HG02840 (cell line): Measurements from ENCODE around the gene INPP5A.

Experiments
- ATAC-seq: cut with Tn5 transposase; IDR thresholded peaks from one replicate; pipeline ENCODE4 v1.9.1; 2021; ENCODE audit warnings: mild to moderate bottlenecking, moderate library complexity, moderate number of reproducible peaks; ENCODE audit not compliant: unreplicated experiment, low FRiP score

Gene INPP5A

DNA sequence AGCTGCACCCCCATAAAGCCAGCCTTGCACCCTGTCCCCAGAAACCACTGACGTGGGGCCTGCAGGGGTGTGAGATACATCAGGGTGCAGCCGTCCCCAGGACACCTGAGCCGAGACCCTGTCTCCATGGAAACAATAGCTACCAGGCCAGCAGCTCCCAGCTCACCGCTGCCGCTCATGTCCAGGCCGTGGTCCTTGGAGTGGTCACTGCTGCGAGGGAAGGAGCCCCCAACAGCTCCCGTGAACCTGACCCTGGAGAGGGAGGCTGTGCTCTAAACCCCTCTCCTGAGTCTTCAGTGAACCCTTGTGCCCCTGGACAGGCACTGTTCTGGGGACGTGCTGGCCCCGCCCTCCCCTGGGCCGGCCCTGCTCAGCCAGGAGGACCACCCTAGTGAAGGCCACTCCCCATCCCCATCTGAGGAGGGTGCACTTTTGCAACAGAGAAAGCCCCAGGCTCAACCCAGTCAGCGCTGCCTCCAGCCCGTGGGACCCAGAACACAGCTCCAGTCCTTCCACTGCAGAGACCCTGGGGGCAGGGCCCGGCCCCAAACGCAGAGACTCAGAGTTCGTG lies 19.6 kb upstream of the INPP5A start:
- ATAC-seq: no peak

DNA sequence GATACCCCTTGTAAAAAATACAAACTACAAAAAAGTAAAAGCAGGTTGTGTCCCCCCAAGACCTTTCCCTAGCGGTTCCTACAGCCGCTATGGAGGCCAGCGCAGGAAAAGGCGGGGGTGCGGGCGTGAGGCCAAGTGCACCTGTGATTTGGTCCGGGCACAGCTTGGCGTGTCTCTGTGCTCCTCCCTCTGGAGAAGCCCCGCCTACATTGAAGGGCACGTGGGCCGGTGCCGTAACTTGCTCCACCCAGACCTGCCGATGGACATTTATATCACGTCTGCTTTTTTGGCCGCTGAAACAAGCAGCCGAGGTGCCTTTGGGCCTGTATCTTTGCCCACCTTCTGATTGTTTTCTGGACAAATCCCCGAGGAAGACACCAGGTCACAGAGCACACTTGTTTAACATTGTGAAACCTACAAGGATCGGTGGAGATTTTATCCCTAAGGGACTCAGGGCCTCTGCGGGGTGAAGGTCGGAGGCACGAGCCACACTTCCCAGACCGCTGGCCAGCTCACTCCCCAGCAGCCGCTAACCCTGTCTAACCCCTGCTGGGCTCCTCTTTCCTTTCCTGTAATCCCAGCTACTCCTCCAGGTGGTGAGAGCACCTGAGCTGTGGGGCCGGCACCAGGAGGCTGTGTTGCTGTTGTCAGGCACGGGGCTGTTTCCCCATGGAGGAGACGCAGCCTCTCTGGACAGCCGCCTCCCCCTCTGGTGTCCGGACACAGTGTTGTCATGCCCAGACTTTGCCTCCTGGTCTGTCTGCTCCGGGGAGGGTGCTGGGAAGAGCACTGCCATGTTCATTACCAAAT lies 18.8 kb upstream of the INPP5A start:
- no peak for ATAC-seq

DNA sequence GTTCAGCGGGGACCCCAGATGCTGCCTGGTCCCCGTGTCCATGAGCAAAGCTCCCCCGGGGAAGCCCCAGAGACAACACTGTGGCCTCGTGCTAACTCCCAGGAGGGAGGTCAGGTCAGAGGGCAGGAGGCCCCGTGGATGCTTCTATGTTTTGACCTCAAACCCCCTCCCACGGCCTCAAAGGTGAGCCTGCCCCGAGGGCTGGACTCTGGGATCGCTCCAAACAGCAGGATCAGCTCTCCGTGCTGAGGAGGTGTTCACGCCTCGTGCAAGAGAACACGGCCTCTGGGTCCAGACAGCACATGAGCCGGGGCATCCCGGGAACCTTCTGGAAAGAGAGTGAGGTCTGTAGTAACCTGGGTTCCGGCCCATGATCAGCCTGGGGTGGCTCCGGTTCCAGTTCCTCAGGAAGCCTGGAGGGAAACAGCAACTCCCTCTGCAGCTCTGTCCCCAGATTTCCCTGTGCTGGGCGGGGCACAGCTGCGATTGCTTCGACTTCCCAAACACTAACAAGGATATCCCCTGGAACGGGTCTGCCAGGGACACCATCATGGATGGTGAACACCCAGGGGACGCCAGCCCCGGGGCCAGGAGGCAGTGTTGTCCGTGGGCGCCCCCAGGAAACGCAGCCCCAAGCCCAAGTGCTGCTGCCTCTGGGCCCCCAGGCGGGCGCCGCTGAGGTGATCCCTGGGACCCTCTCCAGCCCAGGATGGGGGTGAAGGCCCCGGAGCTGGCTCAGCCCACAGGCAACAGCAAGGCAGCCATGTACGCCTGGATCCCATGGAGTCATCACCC lies 18.0 kb upstream of the INPP5A start:
- ATAC-seq: no peak

DNA sequence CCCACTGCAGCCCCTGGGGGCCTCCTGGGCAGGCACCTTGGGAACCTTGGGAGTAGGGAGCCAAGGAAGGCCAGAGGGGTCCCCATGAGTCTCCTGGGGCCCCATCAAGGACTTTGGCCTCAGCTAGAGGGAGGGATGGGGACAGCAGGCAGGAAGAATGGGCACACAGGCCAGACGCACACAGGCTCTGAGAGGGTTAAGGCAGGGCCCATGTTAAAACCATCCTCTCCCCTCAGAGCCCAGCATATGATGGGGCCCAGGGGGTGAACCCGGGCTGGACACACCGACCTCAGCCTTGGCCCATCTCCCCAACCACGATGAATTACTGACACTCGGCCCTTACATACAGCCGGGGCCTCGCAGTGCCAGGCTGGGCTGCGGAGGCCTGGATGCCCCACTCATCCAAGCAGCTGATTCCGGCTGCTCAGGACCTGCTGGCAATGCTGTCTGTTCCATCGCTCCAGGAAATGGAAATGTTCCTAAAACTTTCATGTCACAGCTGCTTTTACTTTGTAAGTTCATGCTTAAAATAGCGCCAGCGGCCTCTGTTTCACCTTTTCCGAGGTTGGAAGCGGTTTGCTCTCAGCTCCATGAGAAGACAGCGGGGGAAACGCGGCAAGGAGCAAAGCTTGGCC lies 17.3 kb upstream of the INPP5A start:
- ATAC-seq: no peak

DNA sequence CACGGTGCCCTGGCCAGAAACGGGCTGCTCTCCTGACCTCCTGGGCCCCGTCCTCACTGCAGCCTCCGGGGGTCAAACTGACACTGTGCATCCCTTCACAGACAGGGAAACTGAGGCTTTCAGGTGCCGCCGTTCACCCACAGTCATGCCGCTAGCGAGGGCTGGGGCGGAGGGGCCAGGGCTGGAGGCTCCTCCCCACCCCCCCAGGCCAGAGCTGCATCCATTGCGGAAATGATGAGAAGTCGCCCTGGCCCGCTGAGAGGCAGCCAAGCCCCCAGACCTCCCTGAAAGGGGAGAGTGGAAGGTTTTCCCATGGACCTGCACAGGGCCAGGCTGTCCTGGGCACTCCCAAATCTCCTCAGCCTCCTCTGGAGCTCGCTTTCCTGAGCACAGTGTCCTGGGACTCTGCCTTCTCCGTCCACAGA lies 16.5 kb upstream of the INPP5A start:
- no peak for ATAC-seq

DNA sequence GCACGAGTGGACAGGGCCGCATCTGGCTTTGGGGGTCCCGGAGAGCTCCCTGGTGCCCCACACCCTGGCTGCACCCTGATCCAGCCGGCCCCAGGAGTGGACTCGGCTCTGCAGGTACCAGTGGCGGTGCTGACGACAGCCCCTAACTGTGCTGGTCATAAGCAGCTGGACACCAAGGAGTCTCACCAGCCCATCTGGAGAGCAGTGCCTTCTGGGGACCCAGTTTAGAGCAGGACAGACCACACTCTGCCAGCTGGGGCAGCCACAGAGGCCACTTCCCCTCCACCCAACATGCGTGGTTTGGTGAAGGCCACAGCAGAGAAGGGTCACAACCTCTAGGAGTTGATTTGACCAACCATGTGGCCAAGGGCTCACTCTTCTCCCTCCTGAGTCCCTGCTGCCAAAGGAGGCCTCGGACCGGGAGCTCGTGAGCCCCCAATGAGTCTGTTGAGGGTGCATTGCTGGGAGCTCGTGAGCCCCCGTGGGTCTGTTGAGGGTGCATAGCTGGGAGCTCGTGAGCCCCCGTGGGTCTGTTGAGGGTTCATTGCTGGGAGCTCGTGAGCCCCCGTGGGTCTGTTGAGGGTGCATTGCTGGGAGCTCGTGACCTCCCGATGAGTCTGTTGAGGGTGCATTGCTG lies 16.0 kb upstream of the INPP5A start:
- ATAC-seq: no peak

DNA sequence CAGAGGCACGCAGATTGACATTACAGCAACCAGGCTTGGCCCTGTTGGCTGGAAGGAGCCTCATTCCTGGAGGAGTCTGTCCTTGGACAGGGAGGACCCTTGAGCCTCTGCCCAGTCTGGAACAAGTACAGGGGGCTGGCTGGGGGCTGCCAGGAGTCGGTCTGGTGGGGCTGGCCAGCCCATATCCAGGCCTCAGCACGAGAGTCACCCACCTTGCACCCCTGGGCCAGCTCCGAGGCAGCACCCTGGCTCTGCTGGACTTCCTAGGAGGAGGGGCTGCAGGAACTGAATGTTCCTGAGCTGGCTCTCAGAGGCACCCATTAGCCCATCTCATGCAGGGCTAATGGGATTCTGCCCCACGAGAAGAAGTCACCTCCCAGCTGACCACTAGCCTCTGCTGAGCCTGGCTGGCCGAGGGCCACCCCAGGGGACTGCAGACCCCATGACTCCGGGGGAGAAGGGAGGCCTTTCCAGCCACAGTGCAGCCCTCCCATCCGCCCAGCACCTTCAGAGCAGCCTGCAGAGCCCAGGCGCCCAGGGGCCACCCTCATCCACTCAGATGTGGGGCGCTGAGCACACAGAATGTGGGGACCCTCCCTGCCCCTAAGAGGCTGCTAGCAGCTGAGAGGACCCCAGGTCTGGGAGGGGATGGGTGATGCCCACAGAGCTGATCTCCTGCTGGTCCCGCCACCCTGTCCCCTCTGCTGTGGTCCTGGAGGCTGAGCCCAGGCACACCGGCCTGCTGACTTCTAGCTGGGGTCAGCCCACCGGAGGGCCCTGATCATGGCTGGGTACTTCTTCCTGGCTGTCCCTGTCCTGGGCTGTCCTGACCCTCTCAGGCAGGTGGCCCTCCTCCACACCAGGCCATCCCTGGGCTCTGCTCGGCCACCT lies 14.8 kb upstream of the INPP5A start:
- ATAC-seq: no peak

DNA sequence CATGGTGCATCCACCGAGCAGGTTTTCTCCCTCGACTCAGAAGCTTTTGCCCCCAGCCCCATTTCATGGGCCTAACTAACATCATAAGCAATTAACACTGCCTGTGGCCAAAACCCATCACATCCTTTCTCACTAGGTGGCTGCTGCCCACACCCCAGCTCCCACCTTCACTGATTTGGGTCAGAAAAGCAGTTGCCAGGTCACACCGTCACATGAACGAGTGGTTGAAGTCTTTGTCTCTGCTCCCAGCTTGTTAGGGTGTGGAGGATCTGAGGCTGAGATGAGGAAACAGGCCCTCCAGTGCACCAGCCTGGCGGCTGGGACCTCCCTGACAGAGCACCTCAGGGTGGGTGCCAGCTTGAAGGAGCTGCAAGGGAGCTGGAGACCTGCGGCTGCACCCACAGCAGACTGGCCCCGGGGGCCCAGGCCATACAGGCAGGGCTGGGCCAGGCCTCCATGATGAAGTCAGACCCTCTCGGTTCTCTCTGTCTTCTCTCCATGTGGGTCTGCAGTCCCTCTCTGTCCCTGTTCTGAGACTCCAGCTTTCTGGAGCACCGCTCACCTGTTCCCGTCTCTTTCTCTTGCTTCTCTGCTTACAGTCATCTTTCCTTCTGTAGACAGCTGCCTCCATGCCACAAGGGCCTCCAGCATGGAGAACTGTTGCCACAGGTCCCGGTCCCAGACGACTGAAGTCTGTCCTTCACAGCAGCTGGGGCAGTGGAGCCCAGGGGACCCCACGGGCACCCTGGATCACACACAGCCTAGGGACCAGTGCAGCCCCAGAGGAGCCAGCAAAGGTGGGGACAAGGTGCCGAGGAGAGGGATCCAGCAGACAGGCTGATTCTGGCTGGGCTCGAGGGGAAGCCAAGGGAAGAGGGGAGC lies 13.8 kb upstream of the INPP5A start:
- ATAC-seq: no peak

DNA sequence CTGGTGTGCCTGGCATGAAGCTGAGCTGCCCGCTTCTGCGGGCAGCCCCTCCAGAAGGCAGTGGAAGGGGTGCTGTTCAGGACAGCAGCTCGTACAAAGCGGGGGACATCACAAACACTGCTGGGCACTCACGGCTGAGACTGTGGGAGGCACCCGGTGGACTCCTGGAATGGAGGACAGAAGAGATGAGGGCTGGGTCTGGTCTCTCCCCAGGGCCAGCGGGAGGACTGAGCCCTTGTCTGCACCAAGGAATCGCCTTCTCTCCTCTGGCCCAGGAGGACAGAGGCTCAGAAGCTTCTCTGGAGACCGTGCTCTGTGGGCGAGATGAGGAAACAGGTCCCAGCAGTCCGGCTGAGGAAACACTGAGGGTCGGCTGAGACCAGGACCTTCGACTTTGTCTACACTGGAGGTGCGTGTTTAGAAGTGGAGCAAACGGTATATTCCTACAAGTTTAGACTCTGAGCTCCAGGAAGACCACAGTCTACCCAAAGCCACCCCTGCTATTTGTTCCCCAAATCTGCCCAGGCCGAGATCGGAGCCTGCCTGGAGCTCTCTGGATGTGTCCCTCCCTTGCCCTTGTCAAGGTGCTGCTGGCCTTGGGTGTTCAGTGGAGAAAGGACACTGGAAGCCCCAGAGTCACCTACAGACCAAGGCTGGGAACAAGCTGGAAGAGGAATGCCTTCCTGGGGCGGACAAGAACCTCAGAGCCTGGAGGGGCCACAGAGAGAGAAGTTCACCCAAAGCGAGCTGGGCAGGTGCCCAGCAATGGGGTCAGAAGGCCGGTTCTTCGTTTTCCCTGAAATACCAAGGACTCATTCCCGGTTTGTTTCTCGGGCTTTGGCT lies 12.9 kb upstream of the INPP5A start:
- ATAC-seq: no peak

DNA sequence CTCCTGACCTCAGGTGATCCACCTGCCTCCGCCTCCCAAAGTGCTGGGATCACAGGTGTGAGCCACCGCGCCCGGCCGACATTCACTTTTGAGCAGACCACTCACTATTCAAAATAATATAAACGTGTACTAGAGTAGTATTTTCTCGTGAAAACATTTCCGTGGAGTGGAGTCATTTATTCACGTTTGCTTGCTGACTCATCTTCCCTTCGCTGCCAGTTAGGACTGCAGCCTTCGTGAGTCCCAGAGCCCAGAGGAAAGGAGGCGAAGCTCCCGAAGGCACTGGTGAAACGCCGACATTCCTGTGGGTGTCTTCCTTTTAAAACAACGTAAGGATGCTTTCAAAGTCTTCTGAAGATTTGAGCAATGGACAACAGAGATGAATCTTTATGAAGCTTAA lies 10.9 kb upstream of the INPP5A start:
- no peak for ATAC-seq

DNA sequence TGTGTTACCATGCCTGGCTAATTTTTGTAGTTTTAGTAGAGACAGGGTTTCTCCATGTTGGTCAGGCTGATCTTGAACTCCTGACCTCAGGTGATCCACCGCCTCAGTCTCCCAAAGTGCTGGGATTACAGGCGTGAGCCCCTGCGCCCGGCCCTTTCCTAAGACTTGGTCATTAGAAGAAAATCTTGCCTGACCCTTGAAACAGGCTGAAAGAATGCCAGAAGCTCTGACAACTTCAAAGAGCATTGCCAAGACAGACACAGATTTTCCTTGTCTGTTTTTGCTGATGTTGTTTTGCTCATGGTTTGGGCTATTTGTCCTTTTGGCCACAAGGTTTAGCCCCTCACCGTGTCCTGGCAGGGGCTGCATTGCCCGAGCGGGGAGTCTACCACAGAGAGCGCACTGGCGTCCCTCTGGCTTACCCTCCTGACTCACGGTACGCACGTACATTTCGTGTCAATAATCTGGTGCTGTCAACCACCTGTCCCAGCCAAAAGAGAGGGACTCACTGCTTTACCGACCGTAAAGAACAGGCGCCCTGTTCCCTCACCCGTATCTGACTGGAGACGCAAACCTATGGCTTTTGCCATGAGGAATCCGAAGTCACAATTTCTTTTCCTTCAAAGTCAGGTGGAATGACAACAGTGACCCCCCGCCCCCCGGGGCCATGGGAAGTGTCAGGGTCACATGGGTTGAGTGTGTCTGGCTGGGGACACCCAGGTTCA lies 10.1 kb upstream of the INPP5A start:
- no peak for ATAC-seq

DNA sequence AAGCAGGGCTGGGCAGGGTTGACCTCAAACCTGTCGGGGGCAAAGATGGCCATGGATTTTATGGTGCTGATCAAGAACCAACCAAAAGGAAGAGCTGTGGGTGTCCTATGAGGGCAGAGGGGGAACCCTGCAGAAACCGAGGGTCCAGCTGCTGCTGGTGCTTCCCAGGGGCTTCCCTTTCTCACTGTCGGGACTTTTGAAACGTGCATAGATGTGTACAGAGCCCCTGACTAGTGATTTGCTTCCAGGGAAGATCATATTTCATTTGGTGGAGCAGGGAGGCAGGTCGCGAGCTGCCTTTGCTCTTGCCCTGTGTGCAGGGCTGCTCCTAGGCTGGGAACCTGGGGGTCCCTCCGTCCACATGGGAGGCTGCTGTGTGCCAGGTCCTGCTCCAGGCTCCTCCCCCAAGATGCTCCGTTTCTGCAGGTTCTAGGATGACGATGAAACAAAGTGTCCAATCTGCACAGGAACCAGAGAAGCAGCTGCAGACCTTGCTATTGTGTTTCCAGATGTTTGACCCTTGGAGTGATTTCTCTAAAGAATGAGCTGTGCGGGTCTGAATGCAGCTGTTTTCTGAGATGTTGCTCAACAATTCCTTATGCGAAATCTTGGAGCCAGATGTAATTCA lies 9.4 kb upstream of the INPP5A start:
- no peak for ATAC-seq

DNA sequence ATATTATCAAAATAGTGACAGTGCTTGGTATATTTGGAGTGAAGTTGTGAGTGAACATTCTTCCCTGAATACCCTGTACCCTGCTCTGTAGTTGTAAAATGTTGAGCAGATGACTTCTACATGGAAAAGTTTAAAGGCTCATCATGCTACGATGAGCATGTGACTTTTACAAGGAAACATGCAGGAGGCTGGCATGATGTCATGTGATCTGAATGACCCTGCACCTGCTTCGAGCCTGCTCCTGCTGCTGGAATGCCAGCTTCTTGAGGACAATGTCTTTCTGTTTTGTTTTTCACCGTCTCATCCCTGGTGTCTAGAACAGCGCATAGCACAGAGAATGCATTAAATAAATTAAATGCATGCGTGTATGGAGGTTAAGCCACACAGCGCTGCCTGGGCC lies 5.4 kb upstream of the INPP5A start:
- no peak for ATAC-seq

DNA sequence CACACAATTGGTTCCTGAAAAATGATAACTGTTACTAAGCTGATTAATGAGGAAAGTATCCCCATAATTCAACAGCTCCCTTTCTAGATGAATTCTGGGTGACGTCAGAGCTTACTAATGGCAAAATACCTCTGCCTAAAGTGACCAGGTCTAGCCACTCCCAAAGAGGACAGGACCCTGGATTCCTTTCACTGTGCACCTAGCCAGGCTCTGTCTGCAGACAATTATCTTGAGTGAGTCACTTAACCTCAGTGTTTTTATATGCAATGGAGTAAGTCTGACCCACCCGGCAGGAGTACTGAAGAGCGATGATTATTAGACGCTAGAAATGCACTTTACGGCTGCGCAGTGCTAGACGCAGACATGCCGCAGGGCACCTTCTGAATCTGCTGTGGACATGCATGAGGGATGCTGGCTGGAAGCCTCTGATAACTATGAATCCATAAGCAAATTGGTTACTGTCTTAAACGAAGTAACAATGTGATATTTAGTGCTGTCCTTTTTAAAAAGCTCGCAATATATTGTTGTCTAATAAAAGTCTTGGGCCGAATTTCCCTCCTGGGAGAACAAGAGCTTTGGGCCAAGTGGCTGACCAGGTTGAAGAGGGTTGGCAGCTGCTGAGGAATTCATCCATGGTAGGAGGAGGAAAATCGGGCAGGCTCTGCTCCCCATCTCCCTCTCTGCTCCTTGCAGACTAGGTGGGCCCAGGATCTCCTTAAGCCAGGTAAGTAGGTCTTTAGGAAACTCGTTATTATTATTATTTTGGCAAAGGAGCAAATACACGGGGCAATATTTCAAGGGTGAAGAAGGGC lies 4.6 kb upstream of the INPP5A start:
- no peak for ATAC-seq

DNA sequence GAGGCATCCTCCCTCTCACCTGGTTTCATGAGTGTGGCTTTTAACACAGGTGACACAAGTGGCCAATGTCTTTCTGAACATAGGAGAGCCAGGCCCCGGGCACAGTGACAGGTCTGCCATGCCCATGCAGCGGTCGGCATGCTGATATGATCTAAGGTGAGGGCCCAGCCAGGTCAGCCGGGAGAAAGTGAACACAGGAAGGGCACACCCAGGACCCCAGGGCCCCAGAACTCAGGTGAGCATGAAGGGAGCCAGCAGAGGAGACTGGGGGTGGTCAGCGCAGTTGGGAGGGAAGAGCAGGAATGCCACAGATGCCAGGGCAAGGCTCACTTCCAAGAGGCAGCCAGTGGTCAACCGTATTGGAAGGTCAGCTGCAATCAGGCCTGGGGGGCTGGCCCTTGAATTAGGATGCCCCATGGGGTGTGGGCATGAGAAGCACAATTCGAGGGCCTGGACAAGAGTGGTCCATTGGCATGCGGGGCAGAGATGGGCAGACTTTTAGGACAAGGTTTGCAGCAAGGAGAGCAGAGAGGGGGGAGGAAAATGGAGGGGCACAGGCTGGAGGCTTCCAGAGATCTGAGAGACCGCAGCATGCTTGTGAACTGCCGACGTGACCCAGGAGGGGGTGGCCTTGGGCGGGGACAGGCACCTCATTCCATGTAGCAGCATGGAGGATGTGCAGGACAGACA lies 3.9 kb upstream of the INPP5A start:
- ATAC-seq: no peak
